ENCODE results near the gene DQX1. TPM values are rescaled to one million over a fixed set of nuclear protein-coding genes. Genes with fewer than 3 reads are reported as not detected.

DQX1 gene
- total and polyA plus RNA-seq, 2 of the 4 experiments (the other 2 are of a cell fraction), result 0.07 TPM; not detected in 1

- H4K91ac ChIP-seq (ENCODE audit: insufficient read depth, low read depth, low read length), result no peak overlapping the region
- dilution Hi-C loops (cut with HindIII; ENCODE audit: low sequenced_read_pairs, unreplicated experiment) (no loop called here), in situ Hi-C loops (cut with MboI; ENCODE audit: low sequenced_read_pairs) (no loop called here), intact Hi-C loops (cut with micrococcal nuclease) (no loop called here)
- no peak overlapping the region for H3K27ac ChIP-seq (ENCODE audit: insufficient read depth, low read length)
- no peak overlapping the region for H2AFZ ChIP-seq (replicated peaks; ENCODE audit: low read length, poor library complexity)
- no peaks in the 10 kb centered on the region for H3K9me3 ChIP-seq (ENCODE audit: control insufficient read depth, insufficient read depth, low read length)
- ChIA-PET CTCF (interaction anchor here (0.6 kb wide), 1 partner anchor 55 kb away, joined by 4 read pairs; the partner anchor contains the start of gene AUP1), POLR2A (ENCODE audit: unreplicated experiment) (no interaction called here)
- no peak overlapping the region for H3K56ac ChIP-seq (ENCODE audit: extremely low read depth, insufficient read depth, low read length)
- no peak for TF ChIP-seq POLR2A (IDR thresholded peaks at IDR 0.05; ENCODE audit: low read depth, low read length)
- peaks cover 3 to 45% of the 10 kb centered on the region in 2 experiments; a peak in 3 of 4 replicates for H3K79me1 ChIP-seq (ENCODE audit: low read depth in 1 of 2, low read length in 2 of 2)
- no peak overlapping the region for H3K4ac ChIP-seq (ENCODE audit: low read depth, low read length)
- no peak overlapping the region for H3K14ac ChIP-seq (replicated peaks; ENCODE audit: low read depth, low read length)
- peaks cover 4% of the 10 kb centered on the region; the same call in 1 of the 2 replicates for H3K9me1 ChIP-seq (ENCODE audit: insufficient read depth, low read length)
- H3K4me3 ChIP-seq (ENCODE audit: insufficient read depth, low read depth, low read length), result no peak overlapping the region
- H3K4me2 ChIP-seq (ENCODE audit: low read depth, low read length), result no peak overlapping the region
- peaks cover 24% of the 10 kb centered on the region for H3K36me3 ChIP-seq (ENCODE audit: control insufficient read depth, insufficient read depth, low read length)
- H3K27me3 ChIP-seq (ENCODE audit: control insufficient read depth, insufficient read depth, low read length), result no peaks in the 10 kb centered on the region
- no peak overlapping the region for H2BK5ac ChIP-seq (ENCODE audit: low read depth, low read length, poor library complexity, severe bottlenecking)
- H2BK20ac ChIP-seq (ENCODE audit: low read depth, low read length), result no peak overlapping the region
- H2BK120ac ChIP-seq (ENCODE audit: low read depth, low read length), result no peak overlapping the region
- no peak overlapping the region for H2BK15ac ChIP-seq (ENCODE audit: low read depth, low read length)
- H3K9ac ChIP-seq (ENCODE audit: low read depth, low read length), result no peak overlapping the region
- no peak overlapping the region for H4K8ac ChIP-seq (ENCODE audit: low read depth in 2 of 2, low read length in 2 of 2)
- peaks cover 4% of the 10 kb centered on the region; the same call in 1 of the 2 replicates for H3K4me1 ChIP-seq (ENCODE audit: control insufficient read depth, insufficient read depth, low read length)
- H2AK5ac ChIP-seq (ENCODE audit: low read depth, low read length), result no peak overlapping the region
- no peak overlapping the region for H3K23ac ChIP-seq (ENCODE audit: low read depth, low read length)
- ATAC-seq (ENCODE audit: low read depth) (no peak), DNase-seq (no peak)
- BruUV-seq (replicated peaks), result no TSS peak
- H3K18ac ChIP-seq (ENCODE audit: low read depth, low read length), result no peak overlapping the region
- H4K5ac ChIP-seq (ENCODE audit: low read depth, low read length), result no peak overlapping the region
- H2AK9ac ChIP-seq (replicated peaks; ENCODE audit: low read depth, low read length, poor library complexity), result no peak overlapping the region
- 94% methylated on average over 5 of the region's 6 CpGs; no CpG with 5 or more reads in 1 of the 2 experiments for WGBS, 2 experiments (ENCODE audit: extremely low coverage in 2 of 2, insufficient read length in 1 of 2)
- no peaks in the 10 kb centered on the region for H4K20me1 ChIP-seq (ENCODE audit: insufficient read depth, low read length)
Measured at GRCh38 chr2:74474481-74474880, 51.5 kb downstream of the DQX1 start.

Data from IMR-90 (cell line).